Astrocyte (in vitro differentiated cells and primary cell): Measurements from ENCODE around the gene USP47.

Experiments
- EZH2 ChIP-seq: IDR thresholded peaks from 2 replicates; pipeline ENCODE4 v1.6.1; 2012; ENCODE audit warnings: mild to moderate bottlenecking, low read length, inconsistent platforms; ENCODE audit not compliant: insufficient read depth
- TF ChIP-seq, protein P1 (sequence below): IDR thresholded peaks from 2 replicates; pipeline ENCODE4 v1.5.1; 2011; ENCODE audit warnings: low read depth, mild to moderate bottlenecking, inconsistent platforms, low read length, moderate library complexity; ENCODE audit not compliant: insufficient read depth

DNA sequence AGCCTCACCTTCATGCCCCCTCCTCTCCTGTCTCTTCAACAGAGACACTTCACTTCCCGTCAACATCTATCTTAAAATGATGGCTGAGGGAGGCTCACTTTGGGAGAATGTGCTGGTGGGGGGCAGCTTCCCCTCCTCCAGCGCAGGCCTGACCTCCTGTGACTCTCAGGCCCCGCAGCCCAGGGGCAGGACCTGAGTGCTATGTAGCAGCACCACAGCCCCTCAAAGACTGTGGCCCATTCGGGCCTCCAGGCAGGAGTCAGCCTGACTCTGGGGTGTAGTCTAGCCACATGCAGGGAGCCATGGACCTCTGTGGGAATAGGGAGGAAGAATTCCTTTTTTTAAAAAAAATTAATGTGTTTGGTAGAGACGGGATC, 123.0 kb downstream of the USP47 start:
- TF ChIP-seq, protein P1, sequence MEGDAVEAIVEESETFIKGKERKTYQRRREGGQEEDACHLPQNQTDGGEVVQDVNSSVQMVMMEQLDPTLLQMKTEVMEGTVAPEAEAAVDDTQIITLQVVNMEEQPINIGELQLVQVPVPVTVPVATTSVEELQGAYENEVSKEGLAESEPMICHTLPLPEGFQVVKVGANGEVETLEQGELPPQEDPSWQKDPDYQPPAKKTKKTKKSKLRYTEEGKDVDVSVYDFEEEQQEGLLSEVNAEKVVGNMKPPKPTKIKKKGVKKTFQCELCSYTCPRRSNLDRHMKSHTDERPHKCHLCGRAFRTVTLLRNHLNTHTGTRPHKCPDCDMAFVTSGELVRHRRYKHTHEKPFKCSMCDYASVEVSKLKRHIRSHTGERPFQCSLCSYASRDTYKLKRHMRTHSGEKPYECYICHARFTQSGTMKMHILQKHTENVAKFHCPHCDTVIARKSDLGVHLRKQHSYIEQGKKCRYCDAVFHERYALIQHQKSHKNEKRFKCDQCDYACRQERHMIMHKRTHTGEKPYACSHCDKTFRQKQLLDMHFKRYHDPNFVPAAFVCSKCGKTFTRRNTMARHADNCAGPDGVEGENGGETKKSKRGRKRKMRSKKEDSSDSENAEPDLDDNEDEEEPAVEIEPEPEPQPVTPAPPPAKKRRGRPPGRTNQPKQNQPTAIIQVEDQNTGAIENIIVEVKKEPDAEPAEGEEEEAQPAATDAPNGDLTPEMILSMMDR = no peak
- no peak for TF ChIP-seq EZH2
